H9 (cell line): ENCODE results near the gene TMED6. TPM values are rescaled to one million over a fixed set of nuclear protein-coding genes. Genes with fewer than 3 reads are reported as not detected.

Experiments
- DNase-seq: peaks from one replicate; pipeline ENCODE4 v3.0.0-alpha.2; 2017
- H2AFZ ChIP-seq: one replicate; pipeline ENCODE4 v1.6.1; 2013; ENCODE audit warnings: mild to moderate bottlenecking, low read length, control low read depth, moderate library complexity
- H2AK5ac ChIP-seq: 2 replicates; pipeline ENCODE4 v1.6.1; 2013; ENCODE audit warnings: low read length, control low read depth, mixed read lengths; ENCODE audit not compliant: insufficient read length
- H2BK120ac ChIP-seq: one replicate; pipeline ENCODE4 v1.6.1; 2013; ENCODE audit warnings: low read depth, mild to moderate bottlenecking, low read length, control low read depth, inconsistent platforms; ENCODE audit not compliant: poor library complexity, severe bottlenecking
- H2BK12ac ChIP-seq: 2 replicates; pipeline ENCODE4 v1.6.1; 2013; ENCODE audit warnings: low read length, control low read depth, mixed read lengths, low read depth; ENCODE audit not compliant: insufficient read length
- H2BK15ac ChIP-seq: 2 replicates; pipeline ENCODE4 v1.6.1; 2013; ENCODE audit warnings: low read depth, low read length, control low read depth
- H2BK20ac ChIP-seq: one replicate; pipeline ENCODE4 v1.6.1; 2013; ENCODE audit warnings: low read depth, mild to moderate bottlenecking, low read length, control low read depth, inconsistent platforms; ENCODE audit not compliant: poor library complexity, severe bottlenecking
- H2BK5ac ChIP-seq: 2 replicates; pipeline ENCODE4 v1.6.1; 2013; ENCODE audit warnings: low read length, control low read depth, mixed read lengths; ENCODE audit not compliant: insufficient read length
- H3K14ac ChIP-seq: 2 replicates; pipeline ENCODE4 v1.6.1; 2013; ENCODE audit warnings: low read length, control low read depth; ENCODE audit not compliant: insufficient read depth
- H3K18ac ChIP-seq: 2 replicates; pipeline ENCODE4 v1.6.1; 2013; ENCODE audit warnings: low read depth, mild to moderate bottlenecking, mixed read lengths, low read length, control low read depth; ENCODE audit not compliant: insufficient read length
- H3K23ac ChIP-seq: 2 replicates; pipeline ENCODE4 v1.6.1; 2013; ENCODE audit warnings: low read length, control low read depth, mixed read lengths, low read depth; ENCODE audit not compliant: insufficient read length
- H3K23me2 ChIP-seq: 2 replicates; pipeline ENCODE4 v1.6.1; 2013; ENCODE audit warnings: low read depth, mild to moderate bottlenecking, mixed read lengths, low read length, control low read depth; ENCODE audit not compliant: insufficient read length, poor library complexity, severe bottlenecking
- H3K27ac ChIP-seq: 2 replicates; pipeline ENCODE4 v1.5.1; 2013; ENCODE audit warnings: low read length, control low read depth, mixed read lengths, low read depth; ENCODE audit not compliant: insufficient read length
- H3K27me3 ChIP-seq: 2 replicates; pipeline ENCODE4 v1.6.1; 2013; ENCODE audit warnings: low read length, control low read depth, inconsistent platforms; ENCODE audit not compliant: insufficient read depth
- H3K4ac ChIP-seq: 2 replicates; pipeline ENCODE4 v1.6.1; 2013; ENCODE audit warnings: low read depth, mild to moderate bottlenecking, control low read depth, inconsistent platforms, low read length, moderate library complexity
- H3K4me1 ChIP-seq: 2 replicates; pipeline ENCODE4 v1.6.1; 2013; ENCODE audit warnings: low read length, control low read depth, inconsistent platforms; ENCODE audit not compliant: insufficient read depth
- H3K4me2 ChIP-seq: 2 replicates; pipeline ENCODE4 v1.6.1; 2013; ENCODE audit warnings: low read length, control low read depth, mixed read lengths; ENCODE audit not compliant: insufficient read length, insufficient read depth
- H3K56ac ChIP-seq: 2 replicates; pipeline ENCODE4 v1.6.1; 2013; ENCODE audit warnings: low read depth, mild to moderate bottlenecking, mixed read lengths, low read length, control low read depth; ENCODE audit not compliant: insufficient read length
- H3K79me1 ChIP-seq: 2 replicates; pipeline ENCODE4 v1.6.1; 2013; ENCODE audit warnings: low read depth, mild to moderate bottlenecking, moderate library complexity, low read length, control low read depth, inconsistent platforms; ENCODE audit not compliant: insufficient read depth, poor library complexity, severe bottlenecking
- H3K79me2 ChIP-seq: 2 replicates; pipeline ENCODE4 v1.6.1; 2013; ENCODE audit warnings: low read length, control low read depth, inconsistent platforms; ENCODE audit not compliant: insufficient read depth
- H3K9ac ChIP-seq: 2 replicates; pipeline ENCODE4 v1.6.1; 2013; ENCODE audit warnings: low read length, control low read depth, mixed read lengths; ENCODE audit not compliant: insufficient read length; ENCODE audit errors: extremely low read depth
- H3K9me3 ChIP-seq: one replicate; pipeline ENCODE4 v1.6.1; 2013; ENCODE audit warnings: low read depth, low read length, inconsistent platforms; ENCODE audit not compliant: control insufficient read depth
- H3T11ph ChIP-seq: one replicate; pipeline ENCODE4 v1.6.1; 2013; ENCODE audit warnings: mild to moderate bottlenecking, low read length, control low read depth, inconsistent platforms
- H4K20me1 ChIP-seq: one replicate; pipeline ENCODE4 v1.6.1; 2013; ENCODE audit not compliant: control insufficient read depth, insufficient read length, insufficient read depth
- H4K5ac ChIP-seq: 2 replicates; pipeline ENCODE4 v1.6.1; 2013; ENCODE audit warnings: low read depth, mild to moderate bottlenecking, mixed read lengths, low read length, control low read depth; ENCODE audit not compliant: insufficient read length
- H4K8ac ChIP-seq: replicated peaks from 2 replicates; pipeline ENCODE4 v1.6.1; 2013; ENCODE audit warnings: low read length, control low read depth, mixed read lengths, low read depth; ENCODE audit not compliant: insufficient read length
- H4K91ac ChIP-seq: 2 replicates; pipeline ENCODE4 v1.6.1; 2013; ENCODE audit warnings: low read depth, mild to moderate bottlenecking, moderate library complexity, mixed read lengths, low read length, control low read depth; ENCODE audit not compliant: insufficient read length
- H3K27ac Mint-ChIP-seq, 3 experiments: 2 replicates in 2 of 3; 3 replicates in 1 of 3; pipeline ENCODE4 v1.8.0; 2020 to 2021; ENCODE audit warnings: mixed read lengths in 3 of 3, mild to moderate bottlenecking in 1 of 3, moderate library complexity in 1 of 3
- H3K27me3 Mint-ChIP-seq: 2 replicates; pipeline ENCODE4 v1.8.0; 2021; ENCODE audit warnings: low read depth, mild to moderate bottlenecking, moderate library complexity, mixed read lengths
- H3K36me3 Mint-ChIP-seq, 3 experiments: 2 replicates in 2 of 3; 3 replicates in 1 of 3; pipeline ENCODE4 v1.8.0; 2020 to 2021; ENCODE audit warnings: low read depth in 3 of 3, mixed read lengths in 3 of 3; ENCODE audit not compliant: insufficient read depth in 1 of 3
- H3K4me1 Mint-ChIP-seq, 2 experiments: 2 replicates each; pipeline ENCODE4 v1.8.0; 2020; ENCODE audit warnings: mixed read lengths in 2 of 2
- H3K4me3 Mint-ChIP-seq, 2 experiments: 2 replicates in 1 of 2; 3 replicates in 1 of 2; pipeline ENCODE4 v1.8.0; 2020 to 2021; ENCODE audit warnings: mild to moderate bottlenecking in 2 of 2, mixed read lengths in 2 of 2, moderate library complexity in 1 of 2
- H3K9me3 Mint-ChIP-seq, 2 experiments: 2 replicates in 1 of 2; 3 replicates in 1 of 2; pipeline ENCODE4 v1.8.0; 2020; ENCODE audit warnings: mild to moderate bottlenecking in 2 of 2, mixed read lengths in 2 of 2, moderate library complexity in 1 of 2
- WGBS: extraction: QIAGEN DNeasy Blood & Tissue Kit; methylation state at CpG from one replicate; pipeline ENCODE4 v1.1.7; 2013; ENCODE audit warnings: missing lambda C conversion rate, low lambda C conversion rate, mixed read lengths; ENCODE audit not compliant: insufficient read length; ENCODE audit errors: extremely low coverage; 5-methylcytosine and 5-hydroxymethylcytosine counted together
- total RNA-seq: library from RNA; stranded (reverse); gene quantifications from 2 replicates; pipeline ENCODE4 v1.2.1, GENCODE V29; 2021
- TF ChIP-seq, protein P1 (sequence below): fragments of 200-600 bp; sonication (generic); conservative IDR thresholded peaks from 3 replicates; pipeline ENCODE4 v1.8.0; 2021; ENCODE audit warnings: antibody characterized with exemption, mild to moderate bottlenecking

The TMED6 gene
- total RNA-seq, 1 experiment from 2014 or later, result 0.31 TPM

DNA sequence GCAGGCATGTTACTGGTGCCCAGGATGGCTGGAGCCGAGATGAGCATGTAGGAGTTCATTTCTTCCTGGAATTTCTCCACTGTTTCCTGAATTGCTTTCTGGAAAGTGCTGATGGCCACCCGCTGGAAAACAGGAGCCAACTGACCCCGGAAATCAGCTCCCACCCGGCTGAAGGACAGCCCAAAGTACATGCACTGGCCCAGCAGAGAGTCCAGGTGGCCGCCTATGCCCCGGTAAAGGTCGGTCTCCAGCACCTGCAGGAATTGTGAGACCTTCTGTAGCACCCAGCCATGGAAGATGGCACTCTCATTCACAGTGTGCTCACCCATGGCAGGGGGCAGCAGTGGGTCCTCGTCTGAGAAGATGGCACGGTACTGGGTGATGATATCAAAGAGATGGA lies 16.9 kb downstream of the TMED6 start:
- H2BK5ac ChIP-seq, result no peak overlapping the region
- no peaks in the 10 kb centered on the region for H4K20me1 ChIP-seq
- H3K23me2 ChIP-seq, result peaks cover under 1% of the 10 kb centered on the region
- H3T11ph ChIP-seq, result no peak overlapping the region
- no peaks in the 10 kb centered on the region for H3K9me3 Mint-ChIP-seq
- peaks cover under 1% of the 10 kb centered on the region; the same call in 1 of the 2 replicates for H3K79me2 ChIP-seq
- no peak overlapping the region for H3K56ac ChIP-seq
- peaks cover 25 to 56% (median 45%) of the 10 kb centered on the region in 3 experiments; a peak in 6 of 7 replicates for H3K36me3 Mint-ChIP-seq
- no peak overlapping the region for H2BK12ac ChIP-seq
- peaks cover 5% of the 10 kb centered on the region for H3K79me1 ChIP-seq
- no peak overlapping the region for H3K4me3 Mint-ChIP-seq
- H2BK15ac ChIP-seq, result no peak overlapping the region
- H3K4me1 ChIP-seq, result no peaks in the 10 kb centered on the region
- no peak overlapping the region for H3K4me2 ChIP-seq
- H2AK5ac ChIP-seq, result no peak overlapping the region
- H2BK20ac ChIP-seq, result no peak overlapping the region
- H3K27me3 Mint-ChIP-seq, result no peaks in the 10 kb centered on the region; the same call in 1 of the 2 replicates
- peaks cover 7 to 10% of the 10 kb centered on the region in 2 experiments for H3K4me1 Mint-ChIP-seq
- no peak overlapping the region for H3K18ac ChIP-seq
- no peak overlapping the region for H4K5ac ChIP-seq
- no peak overlapping the region for H2AFZ ChIP-seq
- TF ChIP-seq, protein P1, sequence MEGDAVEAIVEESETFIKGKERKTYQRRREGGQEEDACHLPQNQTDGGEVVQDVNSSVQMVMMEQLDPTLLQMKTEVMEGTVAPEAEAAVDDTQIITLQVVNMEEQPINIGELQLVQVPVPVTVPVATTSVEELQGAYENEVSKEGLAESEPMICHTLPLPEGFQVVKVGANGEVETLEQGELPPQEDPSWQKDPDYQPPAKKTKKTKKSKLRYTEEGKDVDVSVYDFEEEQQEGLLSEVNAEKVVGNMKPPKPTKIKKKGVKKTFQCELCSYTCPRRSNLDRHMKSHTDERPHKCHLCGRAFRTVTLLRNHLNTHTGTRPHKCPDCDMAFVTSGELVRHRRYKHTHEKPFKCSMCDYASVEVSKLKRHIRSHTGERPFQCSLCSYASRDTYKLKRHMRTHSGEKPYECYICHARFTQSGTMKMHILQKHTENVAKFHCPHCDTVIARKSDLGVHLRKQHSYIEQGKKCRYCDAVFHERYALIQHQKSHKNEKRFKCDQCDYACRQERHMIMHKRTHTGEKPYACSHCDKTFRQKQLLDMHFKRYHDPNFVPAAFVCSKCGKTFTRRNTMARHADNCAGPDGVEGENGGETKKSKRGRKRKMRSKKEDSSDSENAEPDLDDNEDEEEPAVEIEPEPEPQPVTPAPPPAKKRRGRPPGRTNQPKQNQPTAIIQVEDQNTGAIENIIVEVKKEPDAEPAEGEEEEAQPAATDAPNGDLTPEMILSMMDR, result no peak
- H3K27ac Mint-ChIP-seq, result no peak overlapping the region
- no peak overlapping the region for H4K8ac ChIP-seq
- no peaks in the 10 kb centered on the region for H3K27me3 ChIP-seq
- WGBS, result no CpG with 5 or more reads among the region's 9 CpGs
- no peak overlapping the region for H3K27ac ChIP-seq
- H3K4ac ChIP-seq, result no peak overlapping the region
- no peak overlapping the region for H3K23ac ChIP-seq
- no peak overlapping the region for H2BK120ac ChIP-seq
- H3K14ac ChIP-seq, result no peak overlapping the region
- no peak for DNase-seq
- no peak overlapping the region for H4K91ac ChIP-seq
- no peaks in the 10 kb centered on the region for H3K9me3 ChIP-seq
- no peak overlapping the region for H3K9ac ChIP-seq
